Fibroblast of the aortic adventitia (primary cell): ENCODE measurements around the gene EXOC4. TPM values are rescaled to one million over a fixed set of nuclear protein-coding genes. Genes with fewer than 3 reads are reported as not detected.

Experiments used
- DNase-seq: peaks from one replicate; pipeline ENCODE4 v3.0.0-alpha.2; 2010; ENCODE audit warnings: low read depth
- H3K4me3 ChIP-seq: 2 replicates; pipeline ENCODE4 v1.5.1; 2011; ENCODE audit warnings: low read depth, mild to moderate bottlenecking, control low read depth, low read length, moderate library complexity
- total RNA-seq: library from RNA; depleted of rRNA; stranded (reverse); fragments of >200 nt; gene quantifications from 2 replicates; pipeline ENCODE4 v1.2.3, GENCODE V29; 2012; ENCODE audit warnings: low replicate concordance
- TF ChIP-seq, protein P1 (sequence below): IDR thresholded peaks from 2 replicates; pipeline ENCODE4 v1.5.1; 2011; ENCODE audit warnings: mild to moderate bottlenecking, low read length, control low read depth, inconsistent platforms; ENCODE audit not compliant: insufficient read depth

Gene EXOC4
- total RNA-seq, 1 donor = 105 TPM

DNA sequence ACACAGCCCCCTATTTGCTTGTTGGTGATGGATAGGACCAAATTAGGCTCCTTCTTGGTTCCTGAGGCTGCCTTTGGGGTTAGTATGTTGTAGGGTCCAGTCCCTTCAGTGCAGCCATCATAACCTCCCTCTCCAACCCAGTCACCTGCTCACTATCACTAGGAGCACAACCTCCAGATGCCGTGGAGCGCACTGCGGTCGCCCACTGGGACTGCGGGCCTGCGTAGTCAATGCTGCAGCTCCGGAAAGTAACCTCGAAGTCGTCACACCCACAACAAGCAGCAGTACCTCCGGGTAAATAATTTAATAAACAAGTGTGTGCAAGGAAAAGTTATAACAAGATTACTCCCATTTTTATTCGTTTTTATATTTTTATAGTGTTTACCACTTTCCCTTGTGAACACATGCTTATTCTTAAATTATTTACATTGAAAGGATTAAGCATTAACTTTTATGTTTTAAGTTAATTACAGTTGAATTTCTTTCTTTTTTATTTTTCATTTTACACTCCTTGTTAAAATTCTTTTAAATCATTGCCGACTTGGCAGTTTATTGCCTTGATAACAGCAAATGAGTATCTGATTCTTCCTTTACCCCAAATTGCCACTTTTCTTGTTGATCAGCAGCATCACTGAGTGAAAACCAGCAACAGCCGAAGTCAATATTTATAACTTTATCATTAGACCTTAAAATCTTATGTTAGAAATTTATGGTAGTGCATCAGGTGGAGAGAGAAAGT is 474.8 kb downstream of the EXOC4 start:
- TF ChIP-seq, protein P1, sequence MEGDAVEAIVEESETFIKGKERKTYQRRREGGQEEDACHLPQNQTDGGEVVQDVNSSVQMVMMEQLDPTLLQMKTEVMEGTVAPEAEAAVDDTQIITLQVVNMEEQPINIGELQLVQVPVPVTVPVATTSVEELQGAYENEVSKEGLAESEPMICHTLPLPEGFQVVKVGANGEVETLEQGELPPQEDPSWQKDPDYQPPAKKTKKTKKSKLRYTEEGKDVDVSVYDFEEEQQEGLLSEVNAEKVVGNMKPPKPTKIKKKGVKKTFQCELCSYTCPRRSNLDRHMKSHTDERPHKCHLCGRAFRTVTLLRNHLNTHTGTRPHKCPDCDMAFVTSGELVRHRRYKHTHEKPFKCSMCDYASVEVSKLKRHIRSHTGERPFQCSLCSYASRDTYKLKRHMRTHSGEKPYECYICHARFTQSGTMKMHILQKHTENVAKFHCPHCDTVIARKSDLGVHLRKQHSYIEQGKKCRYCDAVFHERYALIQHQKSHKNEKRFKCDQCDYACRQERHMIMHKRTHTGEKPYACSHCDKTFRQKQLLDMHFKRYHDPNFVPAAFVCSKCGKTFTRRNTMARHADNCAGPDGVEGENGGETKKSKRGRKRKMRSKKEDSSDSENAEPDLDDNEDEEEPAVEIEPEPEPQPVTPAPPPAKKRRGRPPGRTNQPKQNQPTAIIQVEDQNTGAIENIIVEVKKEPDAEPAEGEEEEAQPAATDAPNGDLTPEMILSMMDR = no peak
- no peak overlapping the region for H3K4me3 ChIP-seq
- no peak for DNase-seq

DNA sequence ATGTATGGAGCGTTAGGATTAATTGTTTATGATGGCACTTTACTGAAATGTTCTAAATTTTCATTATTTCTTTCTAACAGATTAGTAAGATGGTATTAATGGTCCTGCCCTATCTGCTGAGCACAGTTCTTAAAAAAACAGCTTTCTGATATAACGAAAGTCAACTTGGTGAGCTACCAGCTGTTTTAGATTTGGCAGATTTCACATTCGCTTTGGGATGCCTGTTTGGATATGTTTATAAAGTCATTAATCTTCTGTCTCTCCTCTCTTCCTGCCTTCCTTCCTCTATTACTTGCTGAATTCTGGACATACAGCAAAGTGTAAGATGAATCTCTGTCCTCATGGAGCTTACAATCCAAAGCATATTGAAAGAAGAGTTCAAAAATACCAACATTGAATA is 477.5 kb downstream of the EXOC4 start:
- peak; percentile 14 for DNase-seq
- TF ChIP-seq, protein P1 = no peak
- no peak overlapping the region for H3K4me3 ChIP-seq

DNA sequence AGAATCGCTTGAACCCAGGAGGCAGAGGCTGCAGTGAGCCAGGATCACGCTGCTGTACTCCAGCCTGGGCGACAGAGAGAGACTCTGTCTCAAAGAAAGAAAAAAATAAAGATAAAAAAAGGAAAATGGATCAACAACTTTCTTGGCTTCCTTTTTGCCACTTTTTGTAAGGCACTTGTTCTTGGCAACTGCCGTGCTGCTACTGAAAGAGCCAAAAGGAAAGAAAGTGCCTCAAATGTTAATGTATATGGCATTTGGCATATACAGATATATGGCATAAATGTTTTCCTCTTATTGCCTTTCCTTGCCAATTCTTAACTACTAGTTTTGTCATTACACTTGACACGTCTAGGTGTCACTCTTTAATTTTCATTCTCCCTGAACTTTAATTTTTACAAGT is 480.5 kb downstream of the EXOC4 start:
- TF ChIP-seq, protein P1 = no peak
- H3K4me3 ChIP-seq = no peak overlapping the region
- no peak for DNase-seq

DNA sequence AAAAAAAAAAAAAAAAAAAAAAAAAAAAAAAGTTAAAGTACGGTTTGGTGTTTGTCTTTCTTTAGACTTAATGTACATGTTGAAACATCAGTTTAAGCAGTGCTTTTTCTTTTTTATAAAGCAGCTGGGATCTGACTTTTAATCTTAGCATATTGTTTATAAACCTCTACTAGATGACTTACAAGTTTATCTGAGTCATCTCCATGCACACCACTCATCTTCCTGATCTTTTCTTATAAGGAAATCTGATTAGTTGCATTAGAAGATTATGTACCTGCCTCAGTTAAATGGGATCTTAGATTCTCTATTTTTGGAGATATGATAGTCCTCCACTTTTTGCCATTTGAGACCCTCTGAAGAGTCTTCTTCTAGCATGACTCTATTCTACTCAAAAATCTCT is 482.3 kb downstream of the EXOC4 start:
- no peak overlapping the region for H3K4me3 ChIP-seq
- peak; percentile 6 for DNase-seq
- TF ChIP-seq, protein P1 = no peak

DNA sequence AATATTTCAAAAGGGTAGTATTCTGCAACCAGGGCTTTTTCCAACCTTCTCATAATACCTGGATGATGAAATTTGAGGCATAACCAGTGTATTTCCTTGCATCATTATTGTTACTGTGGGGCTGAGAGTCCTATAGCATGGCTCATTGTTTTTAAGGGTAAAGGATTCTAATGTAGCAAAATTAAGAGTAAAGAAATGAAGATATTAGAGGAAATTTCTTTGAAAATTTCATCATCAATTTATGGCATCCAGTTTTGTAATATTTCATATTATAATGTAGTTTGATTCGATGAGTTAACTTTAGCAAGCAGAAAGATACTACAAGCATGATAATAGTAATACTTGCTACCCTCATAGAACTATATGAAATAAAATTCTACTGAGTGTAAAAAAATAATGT is 486.9 kb downstream of the EXOC4 start:
- TF ChIP-seq, protein P1 = no peak
- H3K4me3 ChIP-seq = no peak overlapping the region
- no peak for DNase-seq

DNA sequence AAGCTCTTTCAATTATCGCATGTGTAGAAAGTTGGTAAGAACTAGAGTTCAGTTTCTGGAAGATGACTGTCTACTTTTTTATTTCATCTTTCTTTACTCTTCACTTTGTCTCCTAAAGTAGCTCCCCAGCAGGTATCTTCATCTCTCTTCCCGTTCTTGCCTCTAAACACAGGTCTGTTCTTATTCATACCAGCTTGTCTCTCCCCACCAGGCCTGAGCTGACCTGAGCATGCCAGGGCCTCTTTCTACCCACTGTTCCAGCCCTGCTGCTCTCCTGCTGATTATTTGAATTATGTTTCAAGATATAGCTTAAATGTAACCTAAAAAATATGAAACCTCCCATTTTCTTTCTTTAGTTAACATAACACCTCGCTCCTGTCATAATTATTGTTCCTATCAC is 488.2 kb downstream of the EXOC4 start:
- H3K4me3 ChIP-seq = no peak overlapping the region
- TF ChIP-seq, protein P1 = no peak
- DNase-seq = no peak

DNA sequence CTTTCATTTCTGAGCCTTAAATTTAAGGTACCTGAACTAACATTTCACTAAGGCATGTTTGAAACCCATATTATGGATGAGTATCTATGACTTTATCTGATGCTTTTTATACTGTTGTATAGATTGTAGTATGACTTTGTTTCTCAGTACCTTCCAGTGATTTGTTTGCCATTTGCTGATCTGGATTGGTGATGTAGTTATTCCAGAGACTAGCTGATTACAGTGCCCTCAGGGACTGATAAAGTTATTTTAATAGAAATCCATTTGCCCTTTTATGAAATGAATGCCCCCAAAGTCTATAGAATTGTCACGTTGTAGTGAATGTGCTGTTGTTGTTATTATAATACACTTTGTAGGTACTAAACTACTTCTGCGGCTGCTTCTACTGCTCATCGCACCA is 488.8 kb downstream of the EXOC4 start:
- DNase-seq = no peak
- H3K4me3 ChIP-seq = no peak overlapping the region
- TF ChIP-seq, protein P1 = no peak
